Uterus (tissue), 4 donors: ENCODE results near the gene MFN2. TPM values are rescaled to one million over a fixed set of nuclear protein-coding genes. Genes with fewer than 3 reads are reported as not detected.
A peak's percentile ranks its signal among the peaks of the same experiment; 100 is the strongest.

Experiments
- DNase-seq, 2 donors: peaks; one replicate each; pipeline ENCODE4 v3.0.0-alpha.2; 2019 to 2020
- H3K27ac ChIP-seq, 2 donors: fragments of 200-600 bp; sonication (generic); 1 replicate in 1 of 2; 2 replicates in 1 of 2; pipeline ENCODE4 v1.5.1; 2016 to 2018
- H3K27me3 ChIP-seq, 2 donors: fragments of 200-600 bp; sonication (generic); one replicate each; pipeline ENCODE4 v1.5.1; 2018 to 2019; ENCODE audit warnings: control low read depth in 1 of 2
- H3K36me3 ChIP-seq, 2 donors: fragments of 200-600 bp; sonication (generic); one replicate each; pipeline ENCODE4 v1.5.1; 2019; ENCODE audit warnings: control low read depth in 1 of 2
- H3K4me1 ChIP-seq, 2 donors: fragments of 200-600 bp; sonication (generic); one replicate each; pipeline ENCODE4 v1.5.1; 2018 to 2019; ENCODE audit warnings: control low read depth in 1 of 2
- H3K4me3 ChIP-seq, 2 donors: fragments of 200-600 bp; sonication (generic); 1 replicate in 1 of 2; 2 replicates in 1 of 2; pipeline ENCODE4 v1.5.1; 2018 to 2019; ENCODE audit warnings: mild to moderate bottlenecking in 1 of 2
- H3K9me3 ChIP-seq, 2 donors: fragments of 200-600 bp; sonication (generic); one replicate each; pipeline ENCODE4 v1.5.1; 2019; ENCODE audit warnings: control low read depth in 1 of 2
- POLR2A ChIP-seq, 2 donors: fragments of 450-650 bp; IDR thresholded peaks; one replicate each; pipeline ENCODE4 v1.6.1; 2016; ENCODE audit warnings: antibody characterized with exemption in 2 of 2, mild to moderate bottlenecking in 1 of 2, moderate library complexity in 1 of 2
- intact Hi-C: fragments of 100-400 bp; cut with DNase I; formaldehyde crosslinking; loops from one replicate; pipeline ENCODE4 v1.15.1; 2023; ENCODE audit warnings: low total_unique reads
- total RNA-seq, 4 donors: library from RNA; depleted of rRNA in 3 of 4; stranded (reverse); fragments of >200 nt in 3 of 4; gene quantifications; one replicate each; pipeline versions ENCODE4 v1.1.0 to v1.2.4, GENCODE V29; 2014 to 2023
- TF ChIP-seq, protein P1 (sequence below), 4 experiments: fragments of 200-600 bp in 2 of 4; fragments of 450-650 bp in 2 of 4; sonication (generic) in 2 of 4; IDR thresholded peaks; one replicate each; pipeline ENCODE4 v1.5.1; 2016 to 2019; ENCODE audit warnings: antibody characterized with exemption in 4 of 4, mild to moderate bottlenecking in 2 of 4, moderate library complexity in 1 of 4
- donor health status: DM: yes; HTN: yes; CAD: no.

MFN2 gene
- total RNA-seq, 4 donors from 2014 or later, result 15.6 to 69.5 (median 35.1) TPM

DNA sequence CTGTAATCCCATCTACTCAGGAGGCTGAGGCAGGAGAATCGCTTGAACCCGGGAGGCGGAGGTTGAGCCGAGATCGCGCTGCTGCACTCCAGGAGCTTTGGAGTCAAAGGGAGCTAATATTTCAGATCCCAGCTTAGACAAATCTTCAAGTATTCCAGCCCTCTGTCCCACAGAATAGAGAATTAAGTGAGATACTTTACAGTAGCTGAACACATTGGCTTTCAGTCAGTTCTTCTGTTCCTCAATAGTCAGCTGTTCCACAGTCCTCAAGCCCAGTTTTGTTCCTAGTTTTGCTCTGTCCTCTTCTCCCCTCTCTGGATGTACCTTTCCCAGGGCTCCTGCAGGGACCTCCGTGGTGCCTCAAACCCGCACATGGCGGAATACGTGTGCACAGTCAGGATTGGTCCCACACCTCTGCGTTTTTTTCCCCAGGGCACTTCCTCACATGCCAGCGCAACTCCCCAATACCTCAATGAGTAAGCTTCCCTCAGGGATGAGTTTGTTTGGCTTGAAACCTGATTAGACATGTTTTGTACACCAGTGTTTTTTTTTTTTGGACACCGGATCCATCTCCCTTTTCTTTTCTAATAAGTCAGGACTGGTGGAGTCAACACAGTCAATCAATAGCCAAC, 1.2 kb downstream of the MFN2 start:
- TF ChIP-seq POLR2A (IDR thresholded peaks at IDR 0.05), result no peak
- TF ChIP-seq, protein P1, sequence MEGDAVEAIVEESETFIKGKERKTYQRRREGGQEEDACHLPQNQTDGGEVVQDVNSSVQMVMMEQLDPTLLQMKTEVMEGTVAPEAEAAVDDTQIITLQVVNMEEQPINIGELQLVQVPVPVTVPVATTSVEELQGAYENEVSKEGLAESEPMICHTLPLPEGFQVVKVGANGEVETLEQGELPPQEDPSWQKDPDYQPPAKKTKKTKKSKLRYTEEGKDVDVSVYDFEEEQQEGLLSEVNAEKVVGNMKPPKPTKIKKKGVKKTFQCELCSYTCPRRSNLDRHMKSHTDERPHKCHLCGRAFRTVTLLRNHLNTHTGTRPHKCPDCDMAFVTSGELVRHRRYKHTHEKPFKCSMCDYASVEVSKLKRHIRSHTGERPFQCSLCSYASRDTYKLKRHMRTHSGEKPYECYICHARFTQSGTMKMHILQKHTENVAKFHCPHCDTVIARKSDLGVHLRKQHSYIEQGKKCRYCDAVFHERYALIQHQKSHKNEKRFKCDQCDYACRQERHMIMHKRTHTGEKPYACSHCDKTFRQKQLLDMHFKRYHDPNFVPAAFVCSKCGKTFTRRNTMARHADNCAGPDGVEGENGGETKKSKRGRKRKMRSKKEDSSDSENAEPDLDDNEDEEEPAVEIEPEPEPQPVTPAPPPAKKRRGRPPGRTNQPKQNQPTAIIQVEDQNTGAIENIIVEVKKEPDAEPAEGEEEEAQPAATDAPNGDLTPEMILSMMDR (IDR thresholded peaks at IDR 0.05), result no peak
- Histone ChIP-seq H3K36me3 (no peaks in the 10 kb centered on the region), H3K4me1 (peaks cover 5 to 15% of the 10 kb centered on the region in 2 donors), H3K9me3 (no peaks in the 10 kb centered on the region), H3K4me3 (no peak overlapping the region), H3K27ac (no peak overlapping the region), H3K27me3 (no peaks in the 10 kb centered on the region)
- intact Hi-C loops, result no loop called here
- DNase-seq, result no peak

DNA sequence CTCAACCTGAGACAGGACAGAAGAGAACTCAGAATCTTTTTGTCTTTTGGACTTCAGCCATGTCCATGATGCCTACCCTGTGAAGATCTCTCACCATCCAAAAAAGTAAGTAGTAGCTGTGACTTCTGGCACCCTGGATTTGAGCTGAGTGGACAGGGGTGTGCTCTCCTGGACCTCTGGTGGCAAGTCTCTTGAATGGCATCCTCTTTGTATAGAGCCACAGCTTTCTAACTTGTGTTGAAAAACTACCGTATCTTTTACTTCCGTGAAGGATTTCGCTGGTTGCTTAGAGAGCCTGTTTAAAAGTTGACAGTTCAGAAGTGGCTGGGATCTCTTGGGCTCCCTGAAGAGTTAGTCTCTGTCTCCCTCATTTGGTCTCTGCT, 1.8 kb downstream of the MFN2 start:
- intact Hi-C loops, result no loop called here
- Histone ChIP-seq H3K9me3 (no peaks in the 10 kb centered on the region), H3K27me3 (no peaks in the 10 kb centered on the region), H3K4me1 (peaks cover 5 to 15% of the 10 kb centered on the region in 2 donors), H3K27ac (no peak overlapping the region), H3K4me3 (no peak overlapping the region), H3K36me3 (no peaks in the 10 kb centered on the region)
- no peak for TF ChIP-seq POLR2A (IDR thresholded peaks at IDR 0.05)
- TF ChIP-seq, protein P1 (IDR thresholded peaks at IDR 0.05), result peak in 1 of 4 experiments; percentile 7
- DNase-seq, result no peak

DNA sequence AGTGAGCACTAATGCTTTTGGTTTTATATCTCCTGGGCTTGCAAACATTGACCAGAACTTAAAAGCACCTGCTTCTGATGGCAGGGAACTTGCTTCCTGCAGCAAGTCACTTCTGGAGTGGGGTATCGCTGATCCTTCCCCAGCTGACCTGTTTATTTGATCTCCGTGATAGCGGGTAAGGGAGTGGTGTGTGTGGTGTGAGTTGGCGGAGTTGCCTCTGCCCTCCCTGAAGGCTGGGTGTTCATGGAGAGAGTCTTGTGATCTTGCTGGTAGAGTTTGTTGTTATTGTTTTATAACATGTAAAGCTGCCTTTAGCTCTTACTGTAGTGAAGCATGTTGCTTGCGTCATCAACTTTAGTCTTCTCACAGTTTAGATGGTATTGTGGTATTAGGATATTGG, 3.9 kb downstream of the MFN2 start:
- no peak for TF ChIP-seq POLR2A (IDR thresholded peaks at IDR 0.05)
- TF ChIP-seq, protein P1 (IDR thresholded peaks at IDR 0.05), result no peak
- no peaks in the 10 kb centered on the region for H3K36me3 ChIP-seq
- no peaks in the 10 kb centered on the region for H3K27me3 ChIP-seq
- peaks cover 0 to 9% of the 10 kb centered on the region in 2 donors for H3K4me1 ChIP-seq
- no peak overlapping the region for H3K4me3 ChIP-seq
- no peak for DNase-seq
- intact Hi-C loops, result no loop called here
- no peaks in the 10 kb centered on the region for H3K9me3 ChIP-seq
- no peak overlapping the region for H3K27ac ChIP-seq

DNA sequence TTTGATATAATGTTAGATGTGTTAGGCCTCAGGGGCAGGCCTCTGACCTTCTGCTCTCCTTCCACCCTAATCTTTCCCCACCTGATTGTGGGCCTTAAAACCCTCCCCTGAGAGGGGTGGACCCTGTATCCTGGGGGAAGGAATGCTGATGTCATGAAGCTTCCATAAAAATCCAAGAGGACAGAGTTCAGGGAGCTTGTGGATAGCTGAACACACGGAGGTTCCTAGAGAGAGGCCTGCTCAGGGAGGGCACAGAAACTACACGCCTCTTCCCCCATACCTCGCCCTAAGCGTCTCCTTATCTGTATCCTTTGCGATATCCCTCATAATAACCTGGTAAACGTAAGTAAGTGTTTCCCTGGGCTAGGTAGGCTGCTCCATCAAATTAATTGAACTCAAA, 4.3 kb downstream of the MFN2 start:
- Histone ChIP-seq H3K9me3 (no peaks in the 10 kb centered on the region), H3K36me3 (no peaks in the 10 kb centered on the region), H3K4me1 (peaks cover 0 to 8% of the 10 kb centered on the region in 2 donors), H3K4me3 (no peak overlapping the region), H3K27me3 (no peaks in the 10 kb centered on the region), H3K27ac (no peak overlapping the region)
- DNase-seq, result no peak
- intact Hi-C loops, result no loop called here
- TF ChIP-seq, protein P1 (IDR thresholded peaks at IDR 0.05), result no peak
- no peak for TF ChIP-seq POLR2A (IDR thresholded peaks at IDR 0.05)

DNA sequence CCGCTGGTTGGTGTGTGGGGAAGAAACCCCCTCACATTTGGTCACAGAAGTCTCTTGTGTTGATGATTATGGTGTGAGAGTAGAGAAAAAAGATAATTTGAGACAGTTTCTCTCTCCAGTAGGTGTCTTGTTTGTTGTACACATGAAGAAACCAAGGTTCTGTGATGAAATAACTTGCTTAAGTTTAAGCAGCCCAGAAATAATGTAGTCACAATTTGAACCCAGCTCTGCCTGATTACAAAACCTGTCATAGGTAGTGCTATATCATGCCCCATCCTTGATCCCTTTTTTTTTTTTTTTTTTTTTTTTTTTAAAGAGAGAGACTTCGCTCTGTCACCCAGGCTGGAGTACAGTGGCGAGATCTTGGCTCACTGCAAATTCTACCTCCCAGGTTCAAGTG, 4.9 kb downstream of the MFN2 start:
- H3K27ac ChIP-seq, result no peak overlapping the region
- H3K36me3 ChIP-seq, result no peaks in the 10 kb centered on the region
- DNase-seq, result no peak
- H3K9me3 ChIP-seq, result no peaks in the 10 kb centered on the region
- intact Hi-C loops, result loop anchor here (5.0 kb wide), 1 partner anchor 402 kb away; no protein-coding TSS in a partner anchor
- no peak overlapping the region for H3K4me3 ChIP-seq
- H3K4me1 ChIP-seq, result peaks cover 0 to 8% of the 10 kb centered on the region in 2 donors
- TF ChIP-seq, protein P1 (IDR thresholded peaks at IDR 0.05), result no peak
- TF ChIP-seq POLR2A (IDR thresholded peaks at IDR 0.05), result no peak
- H3K27me3 ChIP-seq, result no peaks in the 10 kb centered on the region
